ENCODE results near the gene CATSPERE. TPM values are rescaled to one million over a fixed set of nuclear protein-coding genes. Genes with fewer than 3 reads are reported as not detected.

CATSPERE gene
- total and polyA plus RNA-seq, 9 of the 15 experiments (the other 6 are each of a cell fraction or from before 2014, with no cell fraction given), result 0.06 to 0.16 (median 0.09) TPM; not detected in 3

DNA sequence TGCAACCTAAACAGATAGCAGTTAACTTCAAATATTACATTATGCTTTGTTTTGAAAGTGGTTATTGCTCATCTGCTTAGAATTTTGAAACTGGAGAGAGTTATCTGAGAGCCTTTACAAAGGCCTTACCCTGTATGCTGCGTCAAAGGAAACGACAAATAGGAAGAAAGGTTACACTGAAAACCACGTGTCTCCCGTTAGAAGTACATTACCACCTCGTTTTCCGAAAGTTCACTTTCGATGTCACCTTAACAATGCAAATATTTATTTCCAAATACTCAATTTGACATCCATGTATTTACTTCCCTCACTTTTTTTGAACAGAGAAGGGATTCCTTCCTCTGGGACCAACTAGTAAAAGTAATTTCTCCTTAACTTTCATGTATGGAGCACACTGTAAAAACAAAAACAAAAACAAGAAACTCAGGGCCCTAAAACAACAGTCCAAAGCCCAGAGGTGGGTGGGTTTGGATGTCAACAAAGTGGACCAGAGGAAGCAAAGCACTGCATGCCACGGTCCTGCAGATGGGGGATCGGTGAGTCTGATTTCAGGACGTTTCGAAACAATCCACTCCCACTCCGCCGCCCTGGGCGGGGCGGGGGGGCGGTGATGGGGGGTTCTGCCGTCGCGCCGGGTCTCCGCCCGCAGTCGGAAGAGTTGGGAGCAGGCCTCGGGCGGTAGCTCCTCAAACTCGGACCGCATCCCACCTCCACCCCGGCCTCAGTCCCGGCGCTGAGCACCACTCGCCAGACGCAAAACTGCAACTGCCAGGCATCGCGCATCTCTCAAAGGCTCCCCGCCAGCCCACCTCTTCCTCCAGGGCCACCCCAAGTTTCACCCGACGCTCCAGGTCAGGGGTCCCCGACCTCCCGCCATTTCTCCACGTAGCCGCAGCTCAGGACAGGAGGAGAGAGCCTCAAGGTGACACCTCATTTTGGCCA is 10.2 kb upstream of the CATSPERE start (continued):
- TF ChIP-seq PRDM10 (IDR thresholded peaks at IDR 0.05; ENCODE audit: partially characterized antibody), result no peak
- no peak for TF ChIP-seq BCOR (IDR thresholded peaks at IDR 0.05)
- TF ChIP-seq ELK3 (CRISPR knock-in tag; IDR thresholded peaks at IDR 0.05), result no peak
- no peak for TF ChIP-seq HDAC2 (IDR thresholded peaks at IDR 0.05)
- TF ChIP-seq ZNF133 (CRISPR knock-in tag; IDR thresholded peaks at IDR 0.05), result no peak
- TF ChIP-seq, protein P1, sequence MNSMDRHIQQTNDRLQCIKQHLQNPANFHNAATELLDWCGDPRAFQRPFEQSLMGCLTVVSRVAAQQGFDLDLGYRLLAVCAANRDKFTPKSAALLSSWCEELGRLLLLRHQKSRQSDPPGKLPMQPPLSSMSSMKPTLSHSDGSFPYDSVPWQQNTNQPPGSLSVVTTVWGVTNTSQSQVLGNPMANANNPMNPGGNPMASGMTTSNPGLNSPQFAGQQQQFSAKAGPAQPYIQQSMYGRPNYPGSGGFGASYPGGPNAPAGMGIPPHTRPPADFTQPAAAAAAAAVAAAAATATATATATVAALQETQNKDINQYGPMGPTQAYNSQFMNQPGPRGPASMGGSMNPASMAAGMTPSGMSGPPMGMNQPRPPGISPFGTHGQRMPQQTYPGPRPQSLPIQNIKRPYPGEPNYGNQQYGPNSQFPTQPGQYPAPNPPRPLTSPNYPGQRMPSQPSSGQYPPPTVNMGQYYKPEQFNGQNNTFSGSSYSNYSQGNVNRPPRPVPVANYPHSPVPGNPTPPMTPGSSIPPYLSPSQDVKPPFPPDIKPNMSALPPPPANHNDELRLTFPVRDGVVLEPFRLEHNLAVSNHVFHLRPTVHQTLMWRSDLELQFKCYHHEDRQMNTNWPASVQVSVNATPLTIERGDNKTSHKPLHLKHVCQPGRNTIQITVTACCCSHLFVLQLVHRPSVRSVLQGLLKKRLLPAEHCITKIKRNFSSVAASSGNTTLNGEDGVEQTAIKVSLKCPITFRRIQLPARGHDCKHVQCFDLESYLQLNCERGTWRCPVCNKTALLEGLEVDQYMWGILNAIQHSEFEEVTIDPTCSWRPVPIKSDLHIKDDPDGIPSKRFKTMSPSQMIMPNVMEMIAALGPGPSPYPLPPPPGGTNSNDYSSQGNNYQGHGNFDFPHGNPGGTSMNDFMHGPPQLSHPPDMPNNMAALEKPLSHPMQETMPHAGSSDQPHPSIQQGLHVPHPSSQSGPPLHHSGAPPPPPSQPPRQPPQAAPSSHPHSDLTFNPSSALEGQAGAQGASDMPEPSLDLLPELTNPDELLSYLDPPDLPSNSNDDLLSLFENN (IDR thresholded peaks at IDR 0.05; ENCODE audit: low read depth in 2 of 2, low read length in 2 of 2), result no peak
- TF ChIP-seq, protein P2, sequence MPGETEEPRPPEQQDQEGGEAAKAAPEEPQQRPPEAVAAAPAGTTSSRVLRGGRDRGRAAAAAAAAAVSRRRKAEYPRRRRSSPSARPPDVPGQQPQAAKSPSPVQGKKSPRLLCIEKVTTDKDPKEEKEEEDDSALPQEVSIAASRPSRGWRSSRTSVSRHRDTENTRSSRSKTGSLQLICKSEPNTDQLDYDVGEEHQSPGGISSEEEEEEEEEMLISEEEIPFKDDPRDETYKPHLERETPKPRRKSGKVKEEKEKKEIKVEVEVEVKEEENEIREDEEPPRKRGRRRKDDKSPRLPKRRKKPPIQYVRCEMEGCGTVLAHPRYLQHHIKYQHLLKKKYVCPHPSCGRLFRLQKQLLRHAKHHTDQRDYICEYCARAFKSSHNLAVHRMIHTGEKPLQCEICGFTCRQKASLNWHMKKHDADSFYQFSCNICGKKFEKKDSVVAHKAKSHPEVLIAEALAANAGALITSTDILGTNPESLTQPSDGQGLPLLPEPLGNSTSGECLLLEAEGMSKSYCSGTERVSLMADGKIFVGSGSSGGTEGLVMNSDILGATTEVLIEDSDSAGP (CRISPR knock-in tag; IDR thresholded peaks at IDR 0.05), result no peak
- TF ChIP-seq GABPA (tag; conservative IDR thresholded peaks at IDR 0.05; ENCODE audit: low read depth), result no peak
- no peak for TF ChIP-seq C11orf30 (IDR thresholded peaks at IDR 0.05; ENCODE audit: low read depth)
- TF ChIP-seq POLR2G (IDR thresholded peaks at IDR 0.05; ENCODE audit: low read depth, low read length), result peak; percentile 48
- 0 out of 2 replicates have a peak, but pooled peaks have one; percentile 31 for TF ChIP-seq DMBX1 (CRISPR knock-in tag; IDR thresholded peaks at IDR 0.05; ENCODE audit: borderline replicate concordance)
- TF ChIP-seq ZBTB26 (CRISPR knock-in tag; IDR thresholded peaks at IDR 0.05), result no peak
- TF ChIP-seq LCOR (CRISPR knock-in tag; IDR thresholded peaks at IDR 0.05), result no peak
